ENCODE data around the gene CAPZB.

The CAPZB gene

DNA sequence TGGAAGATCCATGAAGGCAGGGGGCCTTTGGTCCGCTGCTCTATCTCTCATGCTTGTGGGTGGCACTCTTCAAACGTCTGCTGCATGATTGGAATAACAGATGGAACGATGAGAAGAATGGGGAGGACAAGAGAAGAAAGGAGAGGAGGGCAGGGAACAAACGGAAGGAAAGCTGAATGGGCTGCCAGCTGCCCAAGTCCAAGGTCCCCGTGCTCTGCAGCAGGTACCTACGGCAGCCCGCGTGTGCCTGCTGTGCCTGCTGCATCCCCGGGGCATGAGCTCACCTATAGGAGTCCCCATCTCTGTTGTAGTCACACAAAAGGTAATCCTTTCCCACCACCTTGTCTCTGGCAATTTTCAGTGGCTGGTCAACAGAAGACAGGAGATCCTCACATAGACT is 100.1 kb downstream of the CAPZB start:
- no peak for DNase-seq (ENCODE audit: low read depth in 2 of 2)

DNA sequence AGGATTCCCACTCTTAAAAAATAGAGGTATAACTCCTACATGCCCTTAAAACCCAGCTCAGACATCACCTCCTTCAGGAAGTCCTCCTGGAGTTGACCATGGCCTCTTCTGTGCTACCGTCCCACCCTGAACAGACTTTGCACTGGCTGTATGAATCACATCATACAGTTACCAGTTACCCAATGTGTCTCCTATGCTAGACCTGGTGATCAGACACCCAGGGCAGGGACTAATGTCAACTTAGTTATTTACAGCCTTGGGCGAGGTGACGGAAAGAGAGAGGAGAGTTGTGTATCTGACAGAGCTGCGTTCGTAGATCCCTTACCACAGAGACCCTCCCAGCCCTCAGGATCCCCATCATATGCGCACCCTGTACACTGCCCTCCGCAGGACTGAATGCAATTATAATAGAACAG is 100.6 kb downstream of the CAPZB start:
- DNase-seq (ENCODE audit: low read depth in 2 of 2) = no peak

DNA sequence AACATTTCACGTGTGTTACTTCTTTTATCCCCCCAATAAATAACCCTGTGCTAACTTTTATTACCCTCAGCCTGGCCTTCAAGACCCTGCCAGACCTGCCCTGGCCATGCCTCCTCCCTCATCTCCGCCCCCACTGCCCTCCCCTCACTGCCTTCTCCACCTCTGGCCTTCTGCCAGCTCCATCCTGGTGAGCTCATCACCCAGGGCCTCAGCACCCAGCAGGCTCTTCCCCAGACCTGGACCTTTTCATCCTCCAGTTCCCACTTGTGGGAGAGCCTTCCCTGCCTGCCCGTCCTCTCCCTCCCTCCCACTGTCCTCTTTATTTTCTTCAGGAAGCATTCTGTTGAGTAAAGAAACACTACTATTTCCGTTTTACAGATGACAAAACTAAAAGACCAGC is 101.2 kb downstream of the CAPZB start:
- no peak for DNase-seq (ENCODE audit: low read depth in 2 of 2)

DNA sequence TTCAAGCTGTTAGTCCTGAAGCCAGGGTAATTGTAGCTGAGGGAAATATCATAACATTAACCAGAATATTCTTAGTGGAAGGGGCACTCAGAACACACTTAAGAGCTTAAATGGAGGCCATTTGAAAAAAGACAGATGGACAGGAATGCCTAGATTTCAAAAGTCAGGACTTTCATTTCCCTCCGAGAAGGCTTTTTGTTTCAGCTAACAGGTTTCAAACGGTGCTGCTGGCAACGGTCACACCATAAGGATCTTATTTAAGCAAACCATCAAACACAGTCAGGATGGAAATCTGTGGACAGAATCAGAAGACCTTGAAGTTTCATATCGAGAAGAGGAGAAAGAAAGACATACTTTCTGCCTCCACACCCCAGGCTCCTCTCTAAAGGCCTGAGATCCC is 103.1 kb downstream of the CAPZB start:
- DNase-seq (ENCODE audit: low read depth in 2 of 2) = no peak

DNA sequence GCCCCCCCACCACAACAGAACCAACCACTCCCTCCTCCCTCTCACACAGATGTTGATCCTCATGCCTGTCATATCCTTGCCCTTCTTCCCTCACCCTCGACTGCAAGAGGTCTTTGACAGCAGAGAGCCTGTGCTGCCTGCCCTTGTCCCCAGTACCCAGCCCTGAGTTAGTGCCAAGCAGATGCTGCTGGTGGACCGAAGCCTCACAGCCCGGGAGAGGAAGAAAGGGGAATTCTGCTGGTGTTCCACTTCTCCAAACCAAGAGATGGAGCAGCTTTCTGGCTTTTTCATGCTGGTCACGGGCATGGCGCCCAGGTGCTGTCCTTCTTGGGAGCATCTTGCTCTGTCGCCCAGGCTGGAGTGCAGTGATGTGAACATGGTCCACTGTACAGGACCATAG is 104.1 kb downstream of the CAPZB start:
- no peak for DNase-seq (ENCODE audit: low read depth in 2 of 2)

DNA sequence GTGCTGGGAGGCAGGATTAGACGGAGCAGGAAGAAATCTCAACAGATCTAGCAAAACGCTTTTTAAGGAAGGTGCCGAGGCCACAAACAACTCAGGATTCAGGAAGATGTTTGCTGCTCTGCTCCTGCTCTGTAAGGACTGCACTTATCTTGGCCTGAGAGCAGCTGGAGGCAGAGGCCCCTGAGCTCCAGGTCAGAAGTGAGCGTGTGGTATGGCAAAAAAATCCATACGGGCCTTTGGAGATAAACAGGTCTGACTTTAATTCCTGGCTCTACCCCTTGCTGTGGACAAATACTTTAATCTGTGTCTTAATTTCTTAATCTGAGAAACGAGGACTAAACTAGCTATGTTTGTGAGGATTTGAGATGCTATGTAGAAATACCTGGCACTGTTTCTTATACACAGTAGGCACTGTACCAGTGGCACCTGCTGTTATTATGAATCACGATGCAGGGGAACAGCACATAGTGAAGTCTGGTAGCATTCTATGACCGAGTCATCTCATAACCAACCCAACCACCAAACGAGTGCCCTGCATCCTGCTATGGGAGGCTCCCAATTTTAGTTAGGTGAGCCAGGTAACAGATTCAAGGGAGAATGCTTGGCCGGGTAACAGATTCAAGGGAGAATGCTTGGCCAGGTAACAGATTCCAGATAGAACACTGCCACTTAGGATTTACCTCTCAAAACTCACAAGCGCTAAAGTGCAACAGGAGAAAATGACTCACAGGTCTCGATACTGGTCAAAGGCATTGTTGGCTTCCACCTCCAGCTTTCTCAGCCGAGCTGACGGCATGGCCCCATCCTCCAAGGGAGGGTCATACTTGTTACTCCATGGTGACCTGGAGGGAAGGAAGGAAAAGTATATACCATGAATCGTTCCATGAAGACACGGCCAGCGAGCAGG is 107.3 kb downstream of the CAPZB start:
- DNase-seq (ENCODE audit: low read depth in 2 of 2) = no peak

DNA sequence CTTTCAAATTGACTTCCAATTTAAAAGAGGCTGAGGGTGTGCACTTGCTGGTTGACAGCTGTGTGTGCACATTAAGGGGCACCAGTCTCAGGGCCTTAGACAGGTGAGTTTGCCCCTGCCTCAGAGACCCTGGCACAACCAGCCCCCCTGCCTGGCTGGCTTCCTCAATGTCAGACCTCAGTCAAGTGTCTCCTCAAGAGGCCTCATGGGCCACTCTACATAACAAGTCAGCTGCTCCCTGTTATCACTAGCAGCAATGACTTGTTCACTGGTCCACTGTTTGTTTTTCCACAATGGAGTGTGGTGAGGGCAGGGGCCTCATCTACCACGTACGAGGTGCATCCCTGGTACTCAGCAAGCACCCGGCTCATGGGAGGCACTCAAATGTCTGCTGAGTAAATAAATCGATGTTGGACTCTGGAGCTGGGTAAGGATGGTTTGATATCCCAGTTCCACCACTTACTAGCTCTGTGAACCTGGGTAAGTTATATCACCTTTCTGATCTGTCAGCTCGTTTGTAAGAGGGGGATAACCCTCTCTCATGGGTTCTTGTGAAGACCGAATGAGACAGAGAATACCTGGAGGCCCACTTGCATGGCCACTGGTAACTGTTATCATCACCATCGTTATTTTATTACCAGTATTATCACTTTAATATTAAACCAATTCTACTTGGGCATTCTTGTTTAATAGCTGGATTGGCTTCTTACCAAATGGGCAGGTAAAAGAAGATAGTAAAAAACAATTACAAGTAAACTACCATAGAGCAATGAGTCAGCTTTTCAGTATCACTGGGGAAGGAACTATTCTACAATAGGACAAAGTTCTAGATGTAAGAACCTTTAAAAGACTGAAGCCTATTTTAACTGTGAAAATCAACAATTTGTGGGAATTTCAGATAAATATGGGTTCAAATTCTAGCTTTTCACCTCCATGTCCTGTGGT is 108.6 kb downstream of the CAPZB start:
- no peak for DNase-seq (ENCODE audit: low read depth in 2 of 2)

DNA sequence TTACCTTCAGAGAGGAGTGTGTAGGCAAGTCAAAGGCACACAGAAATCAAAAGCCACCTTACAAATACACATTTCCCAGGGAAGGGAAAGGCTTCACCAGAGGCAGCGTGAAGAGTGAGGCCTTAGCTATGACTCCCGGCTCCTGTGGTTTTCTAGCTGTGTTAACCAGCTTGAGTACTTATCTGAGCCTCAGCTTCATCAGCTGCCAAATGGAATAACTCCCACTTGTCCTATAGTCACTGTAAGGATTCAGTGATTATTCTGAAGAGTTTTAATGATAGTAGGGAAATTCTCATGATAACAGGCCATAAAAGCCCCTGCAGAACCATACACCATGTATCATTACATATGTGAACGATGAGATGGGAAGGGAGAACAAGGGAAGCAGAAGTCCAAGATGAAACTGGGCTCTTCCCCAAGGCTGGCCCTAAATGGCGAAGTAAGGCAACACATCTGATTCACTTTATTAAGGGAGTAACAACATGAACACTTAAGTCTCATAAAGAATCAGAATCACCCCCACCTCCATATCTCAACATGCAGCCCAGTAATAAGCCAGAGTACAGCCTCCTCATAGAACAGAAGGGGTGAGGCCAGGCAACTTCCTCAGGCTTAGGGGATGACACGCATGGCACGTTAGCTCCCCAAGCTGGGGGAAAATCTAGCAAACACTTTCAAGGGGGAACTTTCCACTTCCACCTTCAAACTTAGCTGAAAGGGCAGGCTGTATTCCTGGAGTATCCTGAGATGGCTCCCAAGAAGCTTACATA is 109.5 kb downstream of the CAPZB start:
- DNase-seq (ENCODE audit: low read depth in 2 of 2) = no peak

DNA sequence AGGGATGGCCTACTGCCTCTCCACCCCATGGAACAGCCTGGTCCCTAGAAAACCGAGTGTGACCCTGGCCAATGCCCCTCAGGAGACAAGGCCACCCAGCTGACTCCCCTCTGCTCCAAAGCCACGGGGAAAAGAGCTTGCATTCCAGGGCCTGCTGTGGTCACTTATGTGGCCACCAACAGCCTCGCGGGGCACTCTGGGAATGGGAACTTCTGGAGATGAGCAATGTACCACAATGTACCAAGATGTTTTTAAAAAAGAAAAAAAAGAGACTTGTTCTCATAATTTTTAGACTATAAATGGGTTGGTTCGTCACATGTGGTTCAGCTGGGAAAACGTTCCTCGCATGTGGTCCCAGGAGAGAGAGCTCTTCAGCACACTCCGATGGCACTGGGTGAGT is 110.4 kb downstream of the CAPZB start:
- no peak for DNase-seq (ENCODE audit: low read depth in 2 of 2)

DNA sequence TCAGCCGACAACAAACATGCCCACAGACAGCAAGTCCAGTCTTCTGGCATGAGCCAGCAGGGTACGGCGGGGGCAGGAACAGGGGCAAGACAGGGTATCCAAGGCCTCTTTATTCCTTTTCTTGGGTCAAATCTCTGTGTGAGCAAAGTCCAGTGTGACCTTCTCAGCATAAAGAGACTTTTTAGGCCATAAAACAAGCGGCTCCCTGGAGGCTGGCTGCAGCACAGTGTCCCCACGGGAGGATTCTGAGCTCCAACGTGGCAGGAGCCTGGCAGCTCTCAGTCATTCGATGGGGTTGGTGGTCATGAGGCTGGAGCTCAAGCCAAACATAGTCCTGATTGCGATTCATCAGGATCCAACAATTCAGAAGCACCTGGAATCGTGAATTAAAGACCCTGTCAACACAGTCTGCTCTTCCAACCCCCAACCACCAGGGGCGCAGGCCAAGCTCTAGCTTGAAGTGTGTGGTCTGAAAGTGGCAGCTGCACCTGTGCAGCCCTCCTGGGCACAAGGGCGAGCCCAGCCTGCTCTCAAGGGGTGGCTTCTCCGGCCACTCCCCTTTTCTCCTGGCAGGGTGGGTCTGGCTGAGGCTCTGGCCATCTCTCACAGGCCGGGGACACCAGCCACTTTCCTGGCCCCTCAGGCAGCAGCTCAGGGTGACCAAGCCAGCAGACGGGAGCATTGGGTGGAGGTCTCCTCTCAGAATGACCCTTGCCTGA is 111.1 kb downstream of the CAPZB start:
- no peak for DNase-seq (ENCODE audit: low read depth in 2 of 2)

DNA sequence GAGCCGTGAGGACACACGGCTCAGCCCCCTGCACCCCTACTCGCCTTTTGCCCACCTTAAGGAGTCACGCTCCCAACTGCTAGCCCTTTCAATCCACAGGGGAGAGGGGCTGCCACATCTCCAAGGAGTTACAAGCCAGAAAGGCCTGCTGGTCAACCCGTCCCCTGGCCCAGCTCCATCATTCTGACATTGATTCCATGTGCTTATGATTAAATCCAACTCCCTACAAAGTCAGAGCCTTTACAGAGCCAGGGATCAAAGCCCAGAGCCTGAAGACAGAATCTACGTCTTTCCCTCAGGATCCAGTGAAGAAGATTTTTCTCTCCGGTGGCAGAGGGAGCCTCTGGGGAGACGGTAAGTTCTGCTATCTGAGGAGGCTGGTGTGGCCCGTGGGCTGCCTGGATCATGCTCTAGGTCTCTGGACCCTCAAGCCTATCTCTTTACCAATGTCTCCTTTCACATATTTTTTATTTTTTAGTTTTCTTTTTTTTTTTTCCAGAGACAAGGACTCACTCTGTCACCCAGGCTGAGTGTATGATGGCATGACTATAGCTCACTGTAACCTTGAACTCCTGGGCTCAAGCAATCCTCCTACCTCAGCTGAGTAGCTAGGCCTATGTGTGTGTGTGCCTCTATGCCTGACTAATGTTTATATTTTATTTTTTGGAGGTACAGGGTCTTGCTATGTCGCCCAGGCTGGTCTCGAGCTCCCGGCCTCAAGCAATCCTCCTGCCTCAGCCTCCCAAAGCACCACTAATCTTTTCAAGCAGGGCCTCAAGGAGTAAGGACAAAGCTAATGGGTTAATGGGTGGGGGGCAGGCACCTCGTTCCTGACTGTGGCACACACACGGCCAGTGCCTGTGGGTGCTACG is 111.9 kb downstream of the CAPZB start:
- DNase-seq (ENCODE audit: low read depth in 2 of 2) = no peak

DNA sequence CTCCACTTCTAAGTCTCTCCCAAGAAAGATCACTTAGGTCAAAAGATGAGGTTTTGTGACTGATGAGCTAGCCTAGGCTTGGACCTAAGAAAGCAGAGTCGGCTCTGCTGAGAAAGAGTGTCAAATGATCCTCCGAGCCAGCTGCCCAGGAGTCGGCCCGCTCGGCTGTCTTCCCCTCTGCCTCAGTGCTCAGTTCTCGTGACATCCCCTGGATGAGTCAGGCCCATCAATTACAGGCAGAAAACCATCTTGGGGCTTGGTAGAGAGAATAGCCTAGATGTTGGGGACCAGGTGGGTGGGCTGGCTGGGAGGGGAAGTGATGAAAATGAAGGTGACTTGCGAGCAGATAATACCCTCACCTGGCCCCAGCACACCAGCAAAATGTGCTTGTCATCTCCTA is 112.7 kb downstream of the CAPZB start:
- DNase-seq (ENCODE audit: low read depth in 2 of 2) = no peak

DNA sequence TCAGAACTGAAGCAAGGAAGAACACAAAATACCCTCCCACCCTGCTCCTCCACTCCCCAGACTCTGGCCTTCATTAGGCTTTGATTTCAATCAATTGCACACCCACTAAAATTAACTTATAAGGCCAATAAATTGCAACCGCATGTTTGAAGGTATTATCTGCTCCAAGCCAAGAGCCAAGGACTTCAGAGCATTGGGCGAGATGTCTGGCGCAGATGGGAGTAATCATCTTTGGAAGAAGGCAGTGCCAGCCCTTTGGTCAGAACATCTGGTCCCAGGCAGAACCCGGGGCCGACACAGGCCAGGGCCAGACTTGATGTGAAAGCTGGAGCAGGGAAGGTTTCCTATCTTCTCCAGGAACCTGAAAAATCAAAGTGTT is 113.2 kb downstream of the CAPZB start:
- DNase-seq (ENCODE audit: low read depth in 2 of 2) = no peak

DNA sequence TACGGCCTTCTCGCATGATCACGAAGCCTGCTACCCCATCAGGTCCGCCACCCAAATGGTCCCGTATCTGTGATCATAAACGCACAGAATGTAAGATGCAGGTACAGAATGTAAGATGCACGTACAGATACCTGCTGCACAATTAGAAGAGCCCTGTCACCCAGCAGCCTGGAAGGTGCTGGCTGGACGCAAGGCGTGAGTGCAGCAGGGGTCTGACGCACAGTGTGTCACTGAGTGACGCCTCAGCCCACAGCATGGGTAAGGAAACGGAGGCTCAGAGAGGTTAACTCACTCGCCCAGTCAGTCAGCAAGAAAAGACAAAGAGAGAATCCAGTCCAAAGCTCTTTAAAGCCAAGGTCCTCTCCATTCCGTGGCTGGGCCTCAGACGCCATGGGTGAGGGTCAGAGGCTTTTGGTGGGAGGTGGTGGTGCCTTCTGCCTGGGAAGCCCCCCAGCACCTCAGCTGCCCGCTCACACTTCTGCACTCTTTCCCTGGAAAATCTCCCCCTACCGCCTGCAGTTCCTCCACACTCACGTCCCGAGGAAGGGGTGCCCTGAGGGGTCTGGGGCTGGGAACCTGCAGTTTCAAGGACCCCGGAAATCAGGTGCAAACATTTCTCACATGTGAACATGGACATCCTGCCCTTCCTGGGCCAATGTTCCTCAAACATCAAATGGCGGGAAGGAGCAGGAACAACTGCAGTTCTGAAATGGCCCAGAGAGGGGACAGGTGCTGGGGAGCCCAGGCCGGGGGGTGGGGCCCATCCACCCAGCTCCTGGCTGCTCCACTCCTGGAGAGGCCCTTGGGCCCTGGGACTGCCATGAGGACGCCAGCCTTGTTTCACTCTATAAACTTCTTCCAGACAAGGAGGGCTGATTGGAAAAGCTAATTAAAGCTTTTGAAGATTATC is 113.9 kb downstream of the CAPZB start:
- DNase-seq (ENCODE audit: low read depth in 2 of 2) = no peak

DNA sequence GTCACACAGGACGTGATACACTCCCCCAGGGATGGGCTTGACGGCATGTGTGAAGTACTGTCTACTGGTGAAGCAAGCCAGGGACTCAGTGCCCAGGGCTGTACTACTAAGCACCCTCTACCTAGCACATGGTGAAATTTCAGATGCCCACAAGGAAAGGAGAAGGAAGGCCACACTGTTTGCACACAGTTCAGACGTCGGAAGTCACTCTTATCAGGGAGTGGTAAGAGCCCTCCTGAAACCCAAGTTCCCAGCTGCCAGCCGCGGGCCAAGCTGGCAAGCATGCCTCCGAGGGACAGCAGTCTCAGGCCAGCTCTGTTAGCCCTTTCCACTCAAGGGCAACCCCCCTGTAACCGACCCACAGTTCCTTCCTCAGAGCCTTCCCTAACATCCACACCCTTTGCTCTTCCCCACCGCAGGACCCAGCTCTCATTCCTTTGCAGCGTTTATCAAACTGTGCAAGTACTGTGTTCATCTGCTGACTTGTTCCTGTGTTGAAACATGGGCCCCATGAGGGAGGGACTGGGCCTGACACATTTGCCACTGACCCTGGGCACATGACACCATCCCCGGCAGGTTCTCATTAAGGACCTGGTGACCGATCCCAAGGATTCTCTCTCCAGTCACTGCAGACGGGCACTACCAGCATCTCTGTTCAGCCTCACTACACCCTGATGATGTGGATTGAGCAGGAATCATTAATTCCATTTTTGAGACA is 114.7 kb downstream of the CAPZB start:
- DNase-seq (ENCODE audit: low read depth in 2 of 2) = no peak

DNA sequence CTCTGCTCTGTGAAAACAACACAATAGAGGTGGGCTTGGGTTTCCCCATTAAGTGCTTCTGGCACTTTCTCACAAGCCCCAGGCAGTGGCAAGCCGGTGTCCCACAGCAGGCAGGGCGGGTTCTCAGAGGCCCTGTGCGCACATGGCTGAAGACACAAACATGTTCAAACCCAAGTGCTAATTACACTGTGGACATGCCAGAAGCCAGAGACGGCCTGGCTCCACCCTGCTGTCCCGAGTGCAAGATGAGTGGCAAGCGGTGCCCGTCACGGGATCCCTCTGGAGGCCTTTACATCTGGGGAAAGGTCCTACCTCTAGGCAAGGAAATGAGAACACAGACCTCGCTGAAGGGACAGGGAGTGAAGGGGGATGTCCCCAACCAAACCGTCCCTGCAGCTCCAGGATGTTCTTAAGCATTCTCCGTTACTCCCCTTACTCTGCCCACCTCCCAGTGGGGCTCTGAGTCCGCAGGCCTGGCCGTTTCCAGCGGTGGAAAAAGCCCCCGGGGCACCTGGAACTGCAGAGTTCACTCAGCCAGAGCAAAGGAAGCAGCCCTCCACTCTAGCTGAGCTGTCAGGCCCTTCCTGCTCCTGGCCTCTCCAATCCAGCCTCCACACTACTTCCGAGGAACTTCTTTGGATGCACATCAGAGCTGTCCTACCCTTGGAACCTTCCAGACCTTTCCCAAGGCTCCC is 115.8 kb downstream of the CAPZB start:
- no peak for DNase-seq (ENCODE audit: low read depth in 2 of 2)

DNA sequence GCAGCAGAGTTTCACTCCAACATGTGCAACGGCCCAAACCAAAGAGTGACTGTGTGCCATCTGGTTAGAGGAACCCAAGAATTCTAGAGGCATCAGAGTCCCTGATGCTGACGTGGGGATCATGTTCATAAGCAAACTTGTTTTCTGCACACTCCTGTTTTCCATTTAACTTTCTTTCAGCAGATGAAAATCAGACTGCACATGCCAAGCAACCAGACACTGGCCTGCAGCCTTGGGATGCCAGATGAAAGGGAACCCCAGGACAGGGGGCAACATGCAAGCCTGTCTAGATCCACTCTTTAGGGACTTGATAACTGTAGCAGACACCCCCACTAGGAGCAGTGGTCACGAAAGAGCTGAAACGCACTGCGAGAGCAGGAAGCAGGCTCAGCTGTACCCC is 116.4 kb downstream of the CAPZB start:
- DNase-seq (ENCODE audit: low read depth in 2 of 2) = no peak

DNA sequence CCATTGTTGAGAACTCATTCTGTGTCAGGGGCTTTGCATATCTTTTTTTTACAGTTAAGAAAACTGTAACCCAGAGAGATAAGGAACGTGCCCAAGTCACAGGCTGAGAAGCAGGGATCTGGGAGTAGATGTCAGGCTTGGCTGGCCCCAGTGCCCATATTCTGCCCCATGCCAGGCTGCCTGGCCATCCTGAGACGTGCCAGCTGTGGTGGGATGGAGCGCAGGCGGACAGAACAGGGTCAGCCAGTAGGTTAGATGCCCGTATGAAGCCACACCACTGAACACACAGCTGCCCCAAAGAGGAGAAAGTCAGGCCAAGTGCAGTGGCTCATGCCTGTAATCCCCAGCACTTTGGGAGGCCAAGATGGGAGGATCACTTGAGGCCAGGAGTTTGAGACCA is 117.3 kb downstream of the CAPZB start:
- no peak for DNase-seq (ENCODE audit: low read depth in 2 of 2)

All from stimulated activated CD4-positive, alpha-beta T cell treated with anti-CD3 and anti-CD28 coated beads, Interleukin-1b, Interleukin-23, amount 100 ng/mL, for 1 hour (primary cell).